ENCODE results near the gene KDM4B. TPM values are rescaled to one million over a fixed set of nuclear protein-coding genes. Genes with fewer than 3 reads are reported as not detected.

Gene KDM4B
- total RNA-seq, 2 donors from 2014 or later, result 27.8 to 38.5 TPM

DNA sequence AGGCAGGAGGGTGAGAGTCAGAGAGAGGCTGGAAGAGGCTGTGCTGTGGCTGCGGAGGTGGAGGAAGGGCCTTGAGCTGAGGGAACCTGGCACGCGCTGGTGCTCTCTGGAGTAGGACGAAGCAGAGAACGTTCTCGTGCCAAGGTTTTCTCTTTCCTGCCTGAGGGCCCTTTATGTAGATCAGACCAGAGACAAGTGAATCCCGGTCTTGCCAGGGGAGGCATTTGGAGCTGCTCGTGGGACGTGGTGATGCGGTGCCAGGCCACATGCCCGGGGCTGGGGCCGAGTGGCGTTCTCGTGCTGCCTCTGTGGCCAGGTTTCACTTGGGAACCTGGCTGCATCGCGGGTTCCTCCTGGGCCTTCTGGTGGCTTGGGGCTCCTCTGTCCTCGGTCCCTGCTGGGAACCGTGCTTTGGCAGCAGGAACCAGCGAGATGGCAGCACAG is 54.2 kb downstream of the KDM4B start:
- H3K9me3 Mint-ChIP-seq, result no peaks in the 10 kb centered on the region
- H3K4me3 ChIP-seq (ENCODE audit: low read length), result no peak overlapping the region
- no peaks in the 10 kb centered on the region for H3K4me1 Mint-ChIP-seq
- H3K27me3 Mint-ChIP-seq (ENCODE audit: insufficient read depth), result no peaks in the 10 kb centered on the region
- no peaks in the 10 kb centered on the region for H3K9me3 ChIP-seq (ENCODE audit: control insufficient read depth, low read length)
- H3K4me3 Mint-ChIP-seq, result no peak overlapping the region
- TF ChIP-seq, protein P1, sequence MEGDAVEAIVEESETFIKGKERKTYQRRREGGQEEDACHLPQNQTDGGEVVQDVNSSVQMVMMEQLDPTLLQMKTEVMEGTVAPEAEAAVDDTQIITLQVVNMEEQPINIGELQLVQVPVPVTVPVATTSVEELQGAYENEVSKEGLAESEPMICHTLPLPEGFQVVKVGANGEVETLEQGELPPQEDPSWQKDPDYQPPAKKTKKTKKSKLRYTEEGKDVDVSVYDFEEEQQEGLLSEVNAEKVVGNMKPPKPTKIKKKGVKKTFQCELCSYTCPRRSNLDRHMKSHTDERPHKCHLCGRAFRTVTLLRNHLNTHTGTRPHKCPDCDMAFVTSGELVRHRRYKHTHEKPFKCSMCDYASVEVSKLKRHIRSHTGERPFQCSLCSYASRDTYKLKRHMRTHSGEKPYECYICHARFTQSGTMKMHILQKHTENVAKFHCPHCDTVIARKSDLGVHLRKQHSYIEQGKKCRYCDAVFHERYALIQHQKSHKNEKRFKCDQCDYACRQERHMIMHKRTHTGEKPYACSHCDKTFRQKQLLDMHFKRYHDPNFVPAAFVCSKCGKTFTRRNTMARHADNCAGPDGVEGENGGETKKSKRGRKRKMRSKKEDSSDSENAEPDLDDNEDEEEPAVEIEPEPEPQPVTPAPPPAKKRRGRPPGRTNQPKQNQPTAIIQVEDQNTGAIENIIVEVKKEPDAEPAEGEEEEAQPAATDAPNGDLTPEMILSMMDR (conservative IDR thresholded peaks at IDR 0.05), result no peak
- H3K9ac ChIP-seq (ENCODE audit: extremely low read depth, low read length, poor library complexity, severe bottlenecking), result no peak overlapping the region
- DNase-seq, result no peak
- WGBS, 2 experiments (ENCODE audit: insufficient coverage in 1 of 2, insufficient read length in 1 of 2), result 93 to 95% methylated on average over 15 to 19 of the region's 19 CpGs
- no peaks in the 10 kb centered on the region for H3K4me1 ChIP-seq (ENCODE audit: control insufficient read depth, insufficient read depth, low read length)
- peak overlapping the region; percentile 71 for H3K27ac Mint-ChIP-seq
- no peak overlapping the region for H3K27ac ChIP-seq (ENCODE audit: low read depth, low read length)
- peaks cover 8% of the 10 kb centered on the region for H3K36me3 ChIP-seq (ENCODE audit: control insufficient read depth, insufficient read depth, low read length)
- H3K27me3 ChIP-seq (ENCODE audit: control insufficient read depth, insufficient read depth, low read length, poor library complexity, severe bottlenecking), result no peaks in the 10 kb centered on the region
- H3K36me3 Mint-ChIP-seq (ENCODE audit: low read depth), result no peaks in the 10 kb centered on the region

DNA sequence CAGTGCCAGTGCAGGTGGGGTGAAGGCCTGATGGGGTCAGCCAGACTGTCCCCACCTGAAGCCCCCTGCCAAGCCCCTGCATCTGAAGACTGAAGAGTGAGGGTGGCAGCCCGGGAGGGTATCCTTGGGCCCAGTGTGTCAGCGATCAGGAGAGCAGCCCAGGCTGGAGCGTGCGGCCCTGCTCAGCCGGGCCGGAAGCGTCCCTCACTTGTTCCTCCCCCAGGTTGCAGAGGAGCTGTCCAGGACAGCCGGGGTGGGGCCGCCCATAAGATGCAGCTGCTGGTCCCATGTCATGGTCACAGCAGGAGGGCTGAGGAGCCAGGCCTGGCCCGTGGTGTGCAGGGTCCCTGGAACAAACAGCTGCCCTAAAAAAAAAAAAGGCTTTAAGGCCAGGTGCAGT is 55.4 kb downstream of the KDM4B start:
- Mint-ChIP-seq H3K27me3 (ENCODE audit: insufficient read depth) (no peaks in the 10 kb centered on the region), H3K4me3 (no peak overlapping the region), H3K36me3 (ENCODE audit: low read depth) (peaks cover 5% of the 10 kb centered on the region), H3K27ac (no peak overlapping the region), H3K9me3 (no peaks in the 10 kb centered on the region), H3K4me1 (no peaks in the 10 kb centered on the region)
- Histone ChIP-seq H3K4me1 (ENCODE audit: control insufficient read depth, insufficient read depth, low read length) (no peaks in the 10 kb centered on the region), H3K4me3 (ENCODE audit: low read length) (no peak overlapping the region), H3K27me3 (ENCODE audit: control insufficient read depth, insufficient read depth, low read length, poor library complexity, severe bottlenecking) (no peaks in the 10 kb centered on the region), H3K9ac (ENCODE audit: extremely low read depth, low read length, poor library complexity, severe bottlenecking) (no peak overlapping the region), H3K36me3 (ENCODE audit: control insufficient read depth, insufficient read depth, low read length) (no peaks in the 10 kb centered on the region), H3K27ac (ENCODE audit: low read depth, low read length) (no peak overlapping the region), H3K9me3 (ENCODE audit: control insufficient read depth, low read length) (no peaks in the 10 kb centered on the region)
- DNase-seq, result no peak
- TF ChIP-seq, protein P1 (conservative IDR thresholded peaks at IDR 0.05), result no peak
- 88 to 89% methylated on average over 10 of the region's 10 CpGs for WGBS, 2 experiments (ENCODE audit: insufficient coverage in 1 of 2, insufficient read length in 1 of 2)

DNA sequence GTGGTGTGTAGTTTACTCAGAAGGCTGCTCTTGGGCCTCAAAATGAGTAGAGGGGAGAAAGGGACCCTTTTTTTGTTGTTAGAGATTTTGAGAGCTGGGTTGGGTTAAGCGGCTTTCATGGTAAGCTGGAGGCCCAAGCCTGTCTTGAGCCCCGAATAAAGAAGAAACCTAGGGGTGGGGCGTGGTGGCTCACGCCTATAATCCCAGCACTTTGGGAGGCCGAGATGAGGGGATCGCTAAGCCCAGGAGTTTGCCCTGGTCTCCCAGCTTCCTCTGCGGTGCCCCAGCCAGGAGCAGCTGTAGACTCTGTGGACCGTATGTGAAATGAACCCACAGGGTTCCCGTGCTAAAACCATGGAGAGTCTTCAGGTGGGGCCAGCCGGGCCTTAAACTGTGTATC is 56.1 kb downstream of the KDM4B start:
- Mint-ChIP-seq H3K4me3 (no peak overlapping the region), H3K4me1 (no peaks in the 10 kb centered on the region), H3K27me3 (ENCODE audit: insufficient read depth) (no peaks in the 10 kb centered on the region), H3K27ac (no peak overlapping the region), H3K9me3 (no peaks in the 10 kb centered on the region), H3K36me3 (ENCODE audit: low read depth) (peaks cover 5% of the 10 kb centered on the region)
- no peaks in the 10 kb centered on the region for H3K27me3 ChIP-seq (ENCODE audit: control insufficient read depth, insufficient read depth, low read length, poor library complexity, severe bottlenecking)
- H3K9ac ChIP-seq (ENCODE audit: extremely low read depth, low read length, poor library complexity, severe bottlenecking), result no peak overlapping the region
- no peak for DNase-seq
- WGBS, 2 experiments (ENCODE audit: insufficient coverage in 1 of 2, insufficient read length in 1 of 2), result 91 to 94% methylated on average over 8 to 10 of the region's 10 CpGs
- H3K4me3 ChIP-seq (ENCODE audit: low read length), result no peak overlapping the region
- H3K9me3 ChIP-seq (ENCODE audit: control insufficient read depth, low read length), result no peaks in the 10 kb centered on the region
- H3K4me1 ChIP-seq (ENCODE audit: control insufficient read depth, insufficient read depth, low read length), result no peaks in the 10 kb centered on the region
- H3K27ac ChIP-seq (ENCODE audit: low read depth, low read length), result no peak overlapping the region
- TF ChIP-seq, protein P1 (conservative IDR thresholded peaks at IDR 0.05), result no peak
- no peaks in the 10 kb centered on the region for H3K36me3 ChIP-seq (ENCODE audit: control insufficient read depth, insufficient read depth, low read length)
